Endothelial cell of hepatic sinusoid (primary cell): ENCODE measurements around the gene SOST.
"Not testable (repeated sequence)": the region's sequence is repeated elsewhere in the genome, so short reads cannot be mapped to it uniquely, and the experiment has no call there.

Experiments used
- in situ Hi-C: cut with HindIII; loops from 2 replicates; pipeline ENCODE4 v1.10.0; 2017; ENCODE audit warnings: low sequenced_read_pairs

The SOST gene

DNA sequence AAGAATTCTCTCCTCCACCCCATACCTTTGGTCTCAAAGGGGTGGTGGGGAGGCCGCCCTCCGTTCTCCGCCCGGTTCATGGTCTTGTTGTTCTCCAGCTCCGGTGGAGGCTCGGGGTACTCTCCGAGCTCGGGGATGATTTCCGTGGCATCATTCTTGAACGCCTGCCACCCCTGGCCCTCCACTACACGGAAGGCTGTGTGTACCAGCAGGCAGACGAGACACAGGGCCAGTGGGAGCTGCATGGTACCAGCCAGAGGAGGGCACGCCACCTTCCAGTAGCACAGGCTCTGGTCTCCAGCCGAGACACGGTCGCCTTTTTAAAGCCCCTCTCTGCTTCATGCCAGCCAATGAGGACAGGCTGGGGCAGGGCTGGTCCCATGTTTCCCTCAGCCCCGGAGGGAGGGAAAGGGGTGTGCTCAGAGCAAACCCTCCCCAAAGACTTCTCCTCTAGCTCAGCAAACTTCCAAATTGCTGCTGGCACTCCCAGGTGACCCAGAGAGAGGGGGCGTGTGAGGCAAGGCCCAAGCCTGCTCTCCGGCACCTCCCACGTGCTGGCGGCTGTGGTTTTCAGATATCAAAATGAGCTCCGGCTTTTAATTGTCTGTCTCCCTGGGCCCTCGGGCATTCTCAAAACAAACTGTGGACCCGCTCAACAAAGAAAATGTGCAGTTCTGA lies at the start of gene SOST:
Gene SOST, minus strand, starts transcription at position 295 of the 678 bp plus-strand sequence. Its CDS starts 50 bp downstream, at position 245.
- in situ Hi-C loops, result no loop called here

DNA sequence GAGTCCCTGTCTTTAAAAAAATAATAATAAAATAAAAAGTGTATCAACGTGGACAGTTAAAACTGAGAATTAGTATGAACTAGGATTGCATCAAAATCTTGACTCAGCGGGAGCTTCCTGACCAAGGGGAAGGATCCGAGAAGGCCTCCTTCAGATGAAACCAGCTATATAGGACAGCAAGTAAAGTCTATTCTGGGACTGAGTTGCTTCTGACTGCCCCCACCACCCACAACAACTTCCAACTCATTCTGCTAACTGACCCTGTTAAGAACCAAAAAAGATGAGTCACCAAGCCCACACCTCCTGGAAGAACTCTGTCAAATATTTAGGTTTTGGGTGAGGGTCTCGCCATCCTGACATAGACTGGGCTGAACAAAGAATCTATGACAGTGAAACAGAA lies 49.5 kb upstream of the SOST start:
- in situ Hi-C loops, result no loop called here

DNA sequence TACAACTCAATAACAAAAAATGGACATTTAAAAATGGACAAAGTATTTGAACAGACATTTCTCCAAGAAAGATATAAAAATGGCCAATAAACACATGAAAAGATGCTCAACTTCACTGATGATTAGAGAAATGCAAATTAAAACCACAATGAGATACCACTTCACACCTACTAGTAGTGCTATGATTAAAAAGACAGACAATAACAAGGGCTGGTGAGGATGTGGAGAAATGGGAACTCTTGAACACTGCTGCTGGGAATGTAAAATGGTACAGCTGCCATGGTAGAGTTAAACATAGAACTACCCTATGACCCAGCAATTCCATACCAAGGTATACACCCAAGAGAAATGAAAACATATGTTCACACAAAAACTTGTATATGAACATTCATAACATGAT lies 46.5 kb upstream of the SOST start:
- in situ Hi-C loops, result no loop called here

DNA sequence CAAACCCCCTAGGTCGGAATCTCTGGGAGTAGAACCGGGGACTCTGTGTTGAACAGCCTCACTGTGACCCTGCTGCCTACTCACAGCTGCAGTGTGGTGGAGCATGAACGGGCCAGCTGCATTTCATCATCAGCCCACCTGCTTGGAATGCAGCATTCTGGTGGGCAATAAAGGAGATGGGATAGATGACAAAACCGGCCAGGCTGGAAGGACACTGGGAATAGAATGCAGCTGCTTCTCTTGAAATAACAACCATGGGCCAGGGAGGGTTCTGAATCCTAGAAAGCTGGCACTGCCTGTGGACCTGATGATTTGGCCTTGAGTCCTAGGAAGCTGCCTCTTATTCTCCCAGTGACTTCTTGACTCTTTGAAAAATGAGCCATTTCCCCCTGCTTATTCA lies 45.2 kb upstream of the SOST start:
- in situ Hi-C loops, result no loop called here

DNA sequence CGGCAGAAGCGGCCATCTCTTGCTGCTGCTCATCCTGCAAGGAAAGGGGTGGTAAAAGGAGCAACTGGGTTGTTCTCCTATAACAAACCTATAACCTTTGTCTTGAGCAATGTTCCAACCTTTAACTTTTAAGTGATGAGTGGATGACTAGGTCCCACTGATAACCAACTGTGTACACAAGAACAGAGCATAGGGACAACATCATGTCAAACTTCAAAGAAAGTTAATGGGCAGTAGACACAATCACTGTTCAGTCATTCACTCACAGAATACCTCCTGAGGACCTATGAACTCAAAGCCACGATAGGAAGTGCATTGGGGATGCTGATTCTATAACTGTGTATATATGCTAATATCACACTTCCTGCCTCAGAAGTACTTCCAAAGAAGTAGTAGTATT lies 43.3 kb upstream of the SOST start:
- in situ Hi-C loops, result no loop called here

DNA sequence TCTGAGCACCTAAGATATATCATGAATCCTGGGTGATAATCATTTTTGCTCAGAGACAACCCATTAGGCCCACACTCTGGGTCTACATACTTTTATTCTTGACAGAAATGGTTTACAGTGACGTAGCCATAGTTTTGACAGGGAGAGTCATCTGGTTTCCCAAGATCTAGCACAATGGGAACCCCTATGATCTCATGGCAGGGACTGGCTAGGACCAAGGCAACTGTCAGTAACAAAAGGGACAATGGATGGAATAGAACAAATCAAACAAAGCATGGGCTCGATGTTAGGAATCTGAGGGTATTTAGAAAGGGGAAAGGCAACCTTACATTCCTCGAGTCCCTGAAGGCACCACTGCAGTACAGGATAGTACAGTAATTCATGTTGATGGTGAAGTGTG lies 42.1 kb upstream of the SOST start:
- in situ Hi-C loops, result no loop called here

DNA sequence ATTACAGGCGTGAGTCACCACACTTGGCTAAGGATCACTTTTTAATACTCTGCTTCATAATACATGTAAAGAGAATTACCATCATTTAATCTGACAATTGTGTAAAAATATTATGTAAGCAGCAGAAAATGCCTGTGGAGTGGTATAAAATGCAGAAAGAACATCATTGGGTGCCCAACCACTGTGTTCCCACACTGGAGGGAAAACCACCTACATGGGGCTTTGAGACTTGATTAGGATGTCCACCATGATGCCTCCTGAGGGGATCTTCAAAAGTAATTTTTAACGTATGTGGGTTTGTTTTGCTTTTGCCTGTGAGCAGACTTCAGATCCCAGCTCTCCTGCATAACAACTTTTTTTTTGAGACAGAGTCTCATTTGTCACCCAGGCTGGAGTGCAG lies 40.5 kb upstream of the SOST start:
- in situ Hi-C loops, result no loop called here

DNA sequence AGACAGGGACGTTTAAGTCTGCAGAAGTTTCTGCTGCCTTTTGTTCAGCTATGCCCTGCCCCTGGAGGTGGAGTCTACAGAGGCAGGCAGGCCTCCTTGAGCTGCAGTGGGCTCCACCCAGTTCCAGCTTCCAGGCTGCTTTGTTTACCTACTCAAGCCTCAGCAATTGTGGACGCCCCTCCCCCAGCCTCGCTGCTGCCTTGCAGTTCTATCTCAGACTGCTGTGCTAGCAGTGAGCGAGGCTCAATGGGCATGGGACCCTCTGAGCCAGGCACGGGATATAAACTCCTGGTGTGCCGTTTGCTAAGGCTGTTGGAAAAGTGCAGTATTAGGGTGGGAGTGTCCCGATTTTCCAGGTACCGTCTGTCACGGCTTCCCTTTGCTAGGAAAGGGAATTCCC lies 39.4 kb upstream of the SOST start:
- in situ Hi-C loops, result not testable (repeated sequence)

DNA sequence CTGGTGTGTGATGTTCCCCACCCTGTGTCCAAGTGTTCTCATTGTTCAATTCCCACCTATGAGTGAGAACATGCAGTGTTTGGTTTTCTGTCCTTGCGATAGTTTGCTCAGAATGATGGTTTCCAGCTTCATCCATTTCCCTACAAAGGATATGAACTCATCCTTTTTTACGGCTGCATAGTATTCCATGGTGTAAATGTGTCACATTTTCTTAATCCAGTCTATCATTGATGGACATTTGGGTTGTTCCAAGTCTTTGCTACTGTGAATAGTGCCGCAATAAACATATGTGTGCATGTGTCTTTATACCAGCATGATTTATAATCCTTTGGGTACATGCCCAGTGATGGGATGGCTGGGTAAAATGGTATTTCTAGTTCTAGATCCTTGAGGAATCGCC lies 34.1 kb upstream of the SOST start:
- in situ Hi-C loops, result not testable (repeated sequence)

DNA sequence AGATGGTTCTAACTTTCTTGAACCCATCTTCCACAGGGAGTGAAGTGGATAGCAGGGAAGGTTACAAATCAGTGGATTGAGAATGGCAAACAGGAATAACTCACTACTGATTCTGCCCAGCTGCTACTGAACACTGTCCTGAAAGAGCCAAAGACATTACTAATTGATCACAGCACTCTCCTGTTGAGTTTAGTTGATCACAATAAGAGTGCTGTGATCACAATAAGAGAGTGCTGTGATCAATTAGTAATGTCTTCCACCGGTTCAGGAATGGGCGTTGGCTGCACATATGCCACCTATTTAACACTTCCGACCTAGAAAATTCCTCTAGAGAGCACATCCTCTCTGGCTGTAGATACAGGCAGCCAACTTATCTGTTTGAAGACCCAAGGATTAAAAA lies 33.0 kb upstream of the SOST start:
- in situ Hi-C loops, result no loop called here

DNA sequence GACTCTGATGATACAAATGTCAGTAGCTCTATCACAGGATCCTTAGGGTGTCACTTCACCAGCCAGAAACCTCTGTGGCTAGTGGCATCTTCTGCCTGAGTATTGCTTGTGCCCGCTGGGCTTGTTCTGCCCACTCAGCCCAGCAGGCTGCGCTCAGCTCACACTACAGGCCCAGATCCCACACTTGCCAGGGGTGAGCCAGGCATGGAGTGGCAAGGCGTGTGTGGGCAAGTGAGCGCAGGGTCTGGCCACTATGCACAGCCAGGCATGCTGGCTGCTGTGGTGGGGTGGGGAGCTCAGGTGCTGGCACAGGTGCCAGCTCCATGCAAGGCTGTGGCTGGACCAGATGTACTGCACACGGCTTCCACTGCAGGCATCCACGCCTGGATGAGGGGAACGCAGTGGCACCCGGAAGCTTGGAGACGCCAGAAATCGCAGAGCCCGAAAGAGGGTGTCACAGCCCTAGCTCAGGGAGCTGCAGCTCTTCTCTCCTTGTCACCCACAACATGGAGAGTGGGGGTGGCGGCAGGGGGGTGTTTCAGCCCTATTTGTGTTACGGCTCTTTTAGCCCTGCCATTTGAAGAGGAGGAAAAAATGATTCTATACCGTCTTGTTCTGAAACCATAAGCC lies 31.8 kb upstream of the SOST start:
- in situ Hi-C loops, result no loop called here

DNA sequence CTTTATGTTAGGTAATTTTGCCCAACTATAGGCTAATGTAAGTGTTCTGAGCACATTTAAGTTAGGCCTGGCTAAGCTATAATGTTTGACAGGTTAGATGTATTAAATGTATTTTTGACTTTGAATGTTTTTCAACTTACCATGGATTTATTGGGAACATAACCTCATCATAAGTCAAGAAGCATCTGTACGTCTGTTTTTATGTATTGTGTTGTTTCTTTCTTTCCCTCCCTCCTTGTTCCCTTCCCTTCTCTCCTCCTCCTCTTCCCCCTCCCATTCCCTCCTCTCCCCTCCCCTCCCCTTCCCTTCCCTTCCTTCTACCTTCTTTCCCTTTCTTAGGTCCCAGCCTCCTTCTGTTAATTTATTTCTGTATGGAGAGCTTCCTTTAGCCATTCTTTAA lies 30.9 kb upstream of the SOST start:
- in situ Hi-C loops, result no loop called here

DNA sequence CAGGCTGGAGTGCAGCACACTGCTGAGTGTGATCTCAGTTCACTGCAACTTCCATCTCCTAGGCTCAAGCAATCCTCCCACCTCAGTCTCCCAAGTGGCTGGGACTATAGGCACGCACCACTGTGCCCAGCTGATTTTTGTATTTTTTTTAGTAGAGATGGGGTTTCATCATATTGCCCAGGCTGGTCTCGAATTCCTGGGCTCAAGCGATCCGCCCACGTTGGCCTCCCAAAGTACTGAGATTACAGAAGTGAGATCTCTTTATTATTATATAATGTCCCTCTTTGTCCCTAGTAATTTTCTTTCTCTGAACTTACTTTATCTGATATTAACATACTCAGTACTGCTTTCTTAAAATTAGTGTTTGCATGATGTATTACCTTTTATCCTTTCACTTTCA lies 29.9 kb upstream of the SOST start:
- in situ Hi-C loops, result no loop called here

DNA sequence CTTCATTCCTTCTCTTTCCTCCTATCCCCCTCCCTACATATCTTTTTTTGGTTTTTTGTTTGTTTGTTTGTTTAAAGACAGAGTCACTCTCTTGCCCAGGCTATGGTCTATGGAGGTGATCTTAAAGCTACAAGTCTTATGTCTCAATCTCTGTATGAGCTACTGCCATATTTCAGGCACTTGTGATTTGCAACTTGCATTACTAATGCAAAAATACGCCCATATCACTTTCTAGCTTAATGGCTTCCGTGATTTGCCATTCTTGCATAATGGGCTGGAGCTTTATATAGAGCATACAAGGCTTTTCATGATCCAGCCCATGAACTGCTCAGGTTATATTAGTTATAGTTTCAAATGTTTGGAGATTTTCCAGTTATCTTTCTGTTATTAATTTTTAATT lies 29.1 kb upstream of the SOST start:
- in situ Hi-C loops, result no loop called here

DNA sequence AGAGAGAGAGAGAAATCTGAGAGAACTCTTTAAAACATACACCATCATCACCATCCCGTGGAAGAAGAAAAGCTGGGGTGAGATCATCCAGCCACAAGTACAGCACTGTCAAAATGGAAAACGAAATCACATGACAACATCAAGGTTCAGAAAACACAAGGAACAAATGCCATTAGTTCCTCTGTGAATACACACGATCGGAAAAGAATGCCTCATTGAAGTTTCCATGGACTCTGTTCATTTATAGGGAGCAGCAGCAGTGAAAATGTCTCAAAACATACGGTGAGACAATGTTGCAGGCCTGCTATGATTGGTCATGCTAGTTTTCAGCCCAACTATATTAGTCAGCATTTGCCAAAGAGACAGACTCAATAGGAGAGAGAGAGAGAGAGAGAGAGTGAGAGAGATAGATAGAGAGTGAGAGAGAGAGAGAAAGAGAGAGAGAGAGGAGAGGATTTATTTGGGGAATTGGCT lies 26.1 kb upstream of the SOST start:
- in situ Hi-C loops, result no loop called here

DNA sequence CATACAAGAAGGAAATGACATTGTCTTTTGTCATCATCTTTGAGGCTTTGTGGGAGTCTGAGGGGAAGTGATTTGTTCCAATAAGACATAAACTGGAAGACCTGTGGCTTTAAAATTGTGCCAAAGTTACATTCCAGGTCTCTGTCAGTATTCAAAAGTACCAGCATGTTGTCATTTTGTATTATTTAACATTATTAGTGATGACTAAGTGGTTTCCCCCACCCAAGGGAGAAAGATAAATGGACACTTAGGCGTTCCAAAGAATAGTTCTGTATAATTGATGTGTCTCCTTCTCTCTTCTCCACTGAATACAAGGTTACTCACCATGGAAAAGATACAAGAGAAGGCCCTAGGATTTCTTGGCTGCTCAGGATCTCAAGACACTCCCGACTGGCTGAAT lies 25.5 kb upstream of the SOST start:
- in situ Hi-C loops, result no loop called here

DNA sequence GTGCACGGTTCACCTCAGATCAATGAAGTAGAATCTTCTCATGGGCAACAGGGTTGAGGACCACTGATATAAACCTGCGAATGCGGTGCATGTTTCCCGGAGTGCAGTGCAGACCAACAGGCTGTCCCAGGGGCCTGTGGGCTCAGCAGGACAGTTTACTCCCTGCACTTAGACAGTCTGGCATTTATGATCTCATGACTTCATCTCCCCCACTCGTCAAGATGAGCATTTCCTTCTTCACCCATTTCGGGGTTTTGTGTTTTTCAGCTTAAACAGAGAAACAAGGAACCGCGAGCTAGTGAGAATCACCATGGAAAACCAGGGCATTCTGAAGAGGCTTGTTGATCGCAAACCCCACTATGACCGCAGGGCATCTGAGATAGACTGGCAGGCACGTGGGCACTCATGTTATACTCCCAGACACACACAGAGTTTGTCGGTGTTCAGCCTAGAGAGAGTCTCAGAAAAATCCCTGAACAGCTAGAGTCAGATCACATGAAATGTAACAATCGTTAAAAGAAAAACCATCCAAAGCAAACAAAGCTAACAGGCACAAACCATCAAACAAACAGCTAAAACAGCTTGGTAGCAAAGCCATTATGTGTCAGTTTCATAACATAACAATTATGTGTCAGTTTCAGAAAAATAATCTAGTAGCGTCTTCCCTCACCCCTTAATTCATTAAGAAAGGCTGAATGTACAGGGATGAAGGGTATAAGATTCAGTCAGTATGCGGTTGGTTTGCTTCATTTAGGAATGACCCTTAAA lies 24.5 kb upstream of the SOST start:
- in situ Hi-C loops, result no loop called here

DNA sequence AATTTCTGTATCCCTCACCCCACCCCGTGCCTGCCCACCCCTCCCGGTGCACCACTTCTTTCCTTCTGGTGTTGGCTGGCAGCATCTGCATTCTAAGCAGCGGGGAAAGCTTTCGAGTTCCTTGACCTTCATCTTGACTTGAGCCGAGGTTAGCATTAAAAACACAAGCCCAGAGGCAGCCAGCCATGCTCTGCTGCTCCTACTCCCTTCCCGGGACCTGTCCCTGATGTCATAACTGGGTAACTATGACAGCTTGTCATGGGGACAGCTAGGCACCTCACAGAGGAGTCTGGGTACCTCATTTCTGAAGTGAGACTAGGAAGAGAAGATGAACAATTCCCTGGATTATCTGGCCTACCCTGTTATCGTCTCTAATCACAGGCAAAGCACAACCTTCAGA lies 21.5 kb upstream of the SOST start, which contains the start of gene CFAP97D1:
Gene CFAP97D1, plus strand, starts transcription at position 301 of the 400 bp plus-strand sequence. Its CDS starts 28 bp downstream, at position 329.
- in situ Hi-C loops, result no loop called here

DNA sequence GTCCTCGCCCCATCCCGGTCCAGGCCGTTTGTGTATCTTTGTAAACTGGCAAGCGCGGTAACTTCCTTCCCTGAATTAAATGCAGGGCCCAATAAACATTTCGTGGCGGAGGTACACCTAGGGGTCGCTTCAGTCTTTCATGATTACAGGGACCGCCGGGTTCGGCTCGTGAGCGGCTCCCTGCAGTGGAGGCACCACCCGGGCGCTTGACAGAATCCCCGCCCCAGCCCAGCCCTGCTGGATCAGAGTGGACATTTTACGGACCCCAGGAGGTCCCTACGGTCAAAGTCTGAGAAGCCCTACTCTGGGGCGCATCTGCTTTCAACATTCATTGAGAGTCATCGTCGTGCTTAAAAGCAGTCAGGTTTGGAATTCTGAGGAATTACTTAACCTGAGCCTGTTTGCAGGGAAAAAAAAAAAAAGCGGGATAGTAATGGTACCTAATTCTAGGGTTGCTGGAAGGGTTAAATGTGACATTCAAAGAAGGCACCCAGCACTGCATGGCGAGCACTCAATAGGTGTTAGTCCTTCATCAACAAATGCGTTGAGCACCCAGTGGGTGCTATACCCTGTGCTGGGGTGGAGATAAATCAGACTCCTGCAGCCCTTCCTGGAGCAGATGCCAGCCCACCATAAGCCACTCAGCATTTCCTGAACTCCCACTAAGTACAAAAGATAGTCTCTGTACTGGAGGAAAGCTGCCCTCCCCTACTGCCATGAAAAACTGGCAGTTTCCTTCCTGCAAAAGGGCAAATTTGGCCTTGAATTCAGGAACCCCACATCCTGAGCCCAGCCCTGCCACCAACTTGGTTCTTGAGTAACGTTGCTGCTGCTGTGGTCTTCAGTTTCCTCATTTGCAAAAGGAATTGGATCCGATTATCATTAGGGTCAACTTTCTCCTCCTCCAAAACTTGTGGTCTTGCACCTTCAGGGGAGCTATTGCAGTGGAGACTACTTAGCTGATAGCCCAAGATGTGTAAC lies 20.8 kb upstream of the SOST start:
- in situ Hi-C loops, result no loop called here

DNA sequence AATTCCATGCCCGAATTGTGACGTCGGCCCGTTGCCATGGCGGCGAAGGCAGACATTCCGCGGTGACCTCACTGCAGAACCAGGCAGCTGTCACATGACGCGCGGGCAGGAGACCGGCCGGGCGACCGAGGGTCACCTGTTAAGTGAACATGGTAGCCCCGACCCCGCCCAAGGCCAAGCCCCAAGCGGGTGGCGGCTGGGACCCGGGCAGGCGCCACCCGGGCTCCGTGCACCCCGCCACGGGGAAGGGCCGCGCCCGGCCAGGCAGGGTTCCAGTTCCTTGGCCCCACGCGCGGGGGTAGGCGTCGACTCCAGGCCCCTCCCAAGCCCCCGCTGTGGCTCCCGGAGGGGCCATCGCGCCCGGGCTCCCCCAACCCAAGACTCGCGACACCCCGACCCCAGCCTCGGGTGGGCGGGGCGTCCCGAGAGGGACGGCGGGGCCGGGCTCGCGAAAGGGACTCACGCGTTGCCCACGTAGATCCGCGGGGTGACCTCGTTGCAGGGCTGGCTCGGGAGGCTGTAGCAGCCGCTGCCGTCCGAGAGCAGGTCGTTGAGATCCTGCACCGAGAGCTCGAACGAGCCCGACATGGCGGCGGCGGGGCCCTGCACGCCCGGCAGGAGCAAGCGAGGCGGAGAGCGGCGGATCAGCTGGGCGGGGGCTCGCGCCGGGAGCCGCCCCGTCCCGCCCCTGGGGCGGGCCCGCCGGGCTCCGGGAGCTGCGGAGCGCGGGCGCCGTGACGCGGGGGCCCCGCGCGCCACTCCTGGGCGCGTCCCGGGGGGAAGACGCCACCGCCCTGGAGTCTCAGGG lies 19.9 kb upstream of the SOST start, which contains the start of gene DUSP3:
Gene DUSP3, minus strand, starts transcription at position 641 of the 808 bp plus-strand sequence. Its CDS starts 53 bp downstream, at position 588.
- in situ Hi-C loops, result no loop called here
